Lung (tissue), 12 donors: ENCODE measurements around the gene CCL7. TPM values are rescaled to one million over a fixed set of nuclear protein-coding genes. Genes with fewer than 3 reads are reported as not detected.

Experiments used
- ATAC-seq: fragments of 200-7000 bp; cut with Tn5 transposase; one replicate; pipeline ENCODE4 v1.9.1; 2020; ENCODE audit warnings: moderate number of reproducible peaks; ENCODE audit not compliant: insufficient read depth, low FRiP score
- DNase-seq, 3 donors: peaks; one replicate each; pipeline ENCODE4 v3.0.0-alpha.2; 2013 to 2017
- H3K27ac ChIP-seq, 2 donors: one replicate each; pipeline ENCODE4 v1.5.1; 2013; ENCODE audit warnings: mild to moderate bottlenecking in 2 of 2, moderate library complexity in 2 of 2, control low read depth in 1 of 2, inconsistent platforms in 1 of 2, low read depth in 1 of 2, low read length in 1 of 2
- H3K27me3 ChIP-seq, 3 donors: one replicate each; pipeline ENCODE4 v1.5.1; 2013; ENCODE audit warnings: low read length in 2 of 3; ENCODE audit not compliant: control insufficient read depth in 3 of 3, insufficient read depth in 3 of 3
- H3K36me3 ChIP-seq, 4 donors: one replicate each; pipeline ENCODE4 v1.5.1; 2013; ENCODE audit warnings: low read length in 4 of 4, mild to moderate bottlenecking in 1 of 4, moderate library complexity in 1 of 4; ENCODE audit not compliant: control insufficient read depth in 4 of 4, insufficient read depth in 4 of 4
- H3K4me1 ChIP-seq, 5 donors: one replicate each; pipeline ENCODE4 v1.5.1; 2013; ENCODE audit warnings: low read length in 5 of 5, mild to moderate bottlenecking in 2 of 5, moderate library complexity in 1 of 5; ENCODE audit not compliant: control insufficient read depth in 5 of 5, insufficient read depth in 5 of 5
- H3K4me3 ChIP-seq: one replicate; pipeline ENCODE4 v1.5.1; 2013; ENCODE audit warnings: mild to moderate bottlenecking, control low read depth, moderate library complexity
- H3K9ac ChIP-seq, 2 donors: one replicate each; pipeline ENCODE4 v1.5.1; 2013; ENCODE audit warnings: low read length in 2 of 2, control low read depth in 1 of 2; ENCODE audit not compliant: insufficient read depth in 1 of 2
- H3K9me3 ChIP-seq, 4 donors: one replicate each; pipeline ENCODE4 v1.5.1; 2013; ENCODE audit warnings: low read length in 3 of 4, mild to moderate bottlenecking in 1 of 4, moderate library complexity in 1 of 4; ENCODE audit not compliant: control insufficient read depth in 4 of 4, insufficient read depth in 3 of 4
- CTCF ChIP-seq: IDR thresholded peaks from 2 replicates; pipeline ENCODE4 v1.5.1; 2012; ENCODE audit warnings: mild to moderate bottlenecking; ENCODE audit errors: control extremely low read depth, extremely low read depth
- WGBS, 2 donors: extraction: QIAGEN DNeasy Blood & Tissue Kit; methylation state at CpG; one replicate each; pipeline ENCODE4 v1.1.7; 2013; 5-methylcytosine and 5-hydroxymethylcytosine counted together
- polyA plus RNA-seq, 2 donors: library from polyadenylated mRNA; stranded (reverse); fragments of 200-250 nt; gene quantifications; one replicate each; pipeline ENCODE4 v1.2.1, GENCODE V29; 2013
- total RNA-seq, 2 donors: library from RNA; depleted of rRNA in 1 of 2; stranded (reverse); fragments of >200 nt in 1 of 2; gene quantifications; one replicate each; pipeline ENCODE4 v1.2.1, GENCODE V29; 2014 to 2021
- donor health status: control.
- donor health status: control.
- donor health status: Bipolar disorder and iron deficiency.
- donor health status: healthy.
- donor health status: DM: yes; HTN: yes; CAD: no.

The CCL7 gene
- total and polyA plus RNA-seq, 4 donors: 1.0 to 44.9 (median 1.0) TPM; not detected in 1

GRCh38 chr17:34319039-34319483 lies 49.0 kb downstream of the CCL7 start, which contains the start of gene CCL8:
TSS of gene CCL8 (plus strand) at chr17:34319435. CDS start at chr17:34319502, 67 bp downstream.
- peaks cover 0 to 2% (median under 1%) of the 10 kb centered on the region in 5 donors for H3K4me1 ChIP-seq
- H3K36me3 ChIP-seq: no peaks in the 10 kb centered on the region
- no peak within 1 kb of the TSS for H3K27ac ChIP-seq
- no peaks in the 10 kb centered on the region for H3K27me3 ChIP-seq
- WGBS, 2 donors: 33 to 41% methylated on average over 2 of the region's 2 CpGs
- peak in 1 of 3 donors; percentile 35 for DNase-seq
- no peak for ATAC-seq
- no peak within 1 kb of the TSS for H3K4me3 ChIP-seq
- peaks cover 0 to under 1% (median 0%) of the 10 kb centered on the region in 4 donors for H3K9me3 ChIP-seq
- TF ChIP-seq CTCF: no peak
- H3K9ac ChIP-seq: no peak within 1 kb of the TSS

Other genes starting within 250 kb of the CCL7 start
- 10 to 100 TPM; 80.8 to 93.5 TPM for gene CCL2, start 14.9 kb upstream of the CCL7 start, total RNA-seq
- gene CCL2, start 14.9 kb upstream of the CCL7 start, polyA plus RNA-seq: 1,000 to 10,000 TPM in 1 of 2 donors, 100 to 1,000 TPM in 1; 226 to 1,172 TPM
- under 1 TPM; 0.18 to 0.80 TPM for gene CCL11, start 15.5 kb downstream of the CCL7 start, total RNA-seq
- 1 to 10 TPM in 1 of 2 donors, under 1 TPM in 1; 0.39 to 3.6 TPM for gene CCL11, start 15.5 kb downstream of the CCL7 start, polyA plus RNA-seq
- gene CCL8, start 49.2 kb downstream of the CCL7 start, total RNA-seq: under 1 TPM; 0.26 to 0.95 TPM
- 1 to 10 TPM in 1 of 2 donors, under 1 TPM in 1; 0.49 to 7.6 TPM for gene CCL8, start 49.2 kb downstream of the CCL7 start, polyA plus RNA-seq
- 1 to 10 TPM; 4.4 to 4.6 TPM for gene CCL13, start 86.3 kb downstream of the CCL7 start, total RNA-seq
- 1 to 10 TPM; 2.5 to 3.7 TPM for gene CCL13, start 86.3 kb downstream of the CCL7 start, polyA plus RNA-seq
- not detected for gene CCL1, start 93.0 kb downstream of the CCL7 start, total RNA-seq
- gene CCL1, start 93.0 kb downstream of the CCL7 start, polyA plus RNA-seq: under 1 TPM in 1 of 2 donors, not detected in 1; 0.44 TPM